ENCODE measurements around the gene CFAP141.
A peak's percentile ranks its signal among the peaks of the same experiment; 100 is the strongest.

CFAP141 gene

DNA sequence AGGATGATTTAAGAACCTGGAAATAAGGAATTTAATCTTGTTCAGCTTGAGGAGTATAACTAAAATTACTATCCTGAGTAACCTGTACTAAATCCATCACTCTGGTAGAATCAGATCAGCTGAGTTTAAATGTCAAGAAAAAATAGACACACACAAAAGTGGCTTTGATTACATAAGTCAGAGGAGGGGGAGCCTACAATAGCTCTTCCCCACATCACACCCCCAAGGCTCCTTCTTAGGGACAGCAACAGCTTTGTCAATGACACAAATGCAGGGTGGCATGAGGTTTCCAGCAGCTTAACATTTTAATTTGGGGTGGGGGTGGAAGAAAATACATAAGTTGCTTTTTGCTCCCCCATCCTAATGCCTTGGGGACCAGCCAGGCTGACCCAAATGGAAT, 38.7 kb downstream of the CFAP141 start:
- DNase-seq, result no peak

DNA sequence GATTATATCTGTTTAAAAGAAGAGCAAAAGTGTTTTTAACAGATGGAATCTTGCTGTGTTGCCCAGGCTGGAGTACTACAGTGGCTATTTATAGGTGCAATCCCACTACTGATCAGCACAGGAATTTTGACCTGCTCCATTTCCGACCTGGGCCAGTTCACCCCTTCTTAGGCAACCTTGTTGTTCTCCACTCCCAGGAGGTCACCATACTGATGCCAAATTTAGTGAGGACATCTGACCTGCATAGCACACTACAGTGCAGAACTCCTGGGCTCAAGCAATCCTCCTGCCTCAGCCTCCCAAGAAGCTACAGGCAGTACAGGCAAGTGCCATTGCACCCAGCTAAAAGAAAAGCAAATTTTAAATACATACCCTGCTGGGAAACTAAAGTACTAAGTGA, 39.9 kb downstream of the CFAP141 start:
- no peak for DNase-seq

DNA sequence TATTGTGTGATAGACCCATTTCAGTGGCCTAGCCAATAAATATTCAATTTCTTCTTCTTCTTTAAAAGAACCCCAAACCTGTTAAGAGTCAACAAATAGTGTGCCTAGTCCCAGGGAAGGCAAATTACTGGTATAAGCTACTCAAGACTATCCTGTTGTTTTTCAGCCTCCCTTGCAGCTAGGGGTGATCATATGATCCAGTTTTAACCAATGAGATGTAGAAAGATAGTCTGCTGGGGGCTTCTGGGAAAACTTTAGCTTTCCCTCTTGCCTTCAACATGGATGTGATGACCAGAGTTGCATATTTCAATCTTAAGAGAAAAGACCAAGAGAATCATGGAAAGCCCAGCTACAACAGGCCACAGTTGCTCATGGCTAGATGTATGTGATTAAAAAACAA, 46.6 kb downstream of the CFAP141 start:
- no peak for DNase-seq

GRCh38 chr1:154158307-154159125, 47.6 kb downstream of the CFAP141 start:
- no peak for DNase-seq

- DNase-seq, result peak; percentile 58
These were observed 48.4 kb downstream of the CFAP141 start for GRCh38 chr1:154157520-154158306.

DNA sequence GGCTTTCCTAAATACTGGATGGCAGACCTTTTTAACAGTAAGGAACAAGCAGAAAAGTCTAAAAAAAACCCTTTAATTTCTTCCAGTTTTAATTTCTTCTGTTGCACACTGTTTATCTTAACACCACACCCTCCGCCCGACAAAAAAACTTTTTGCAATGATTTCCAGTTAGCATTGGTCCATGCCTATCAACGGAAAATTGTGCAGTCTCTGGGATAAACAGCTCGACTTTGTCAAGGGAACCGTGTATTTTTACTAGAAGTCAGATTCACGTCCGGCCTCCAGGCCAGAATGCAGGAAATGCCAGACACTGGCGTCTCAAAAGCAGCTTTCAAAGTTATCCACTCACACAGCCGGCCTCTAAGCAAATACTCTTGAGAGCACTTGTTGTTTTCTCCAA, 50.9 kb downstream of the CFAP141 start:
- no peak for DNase-seq

- DNase-seq, result no peak
These were observed 51.5 kb downstream of the CFAP141 start, which contains the start of gene NUP210L for GRCh38 chr1:154154534-154155191. Gene NUP210L (minus strand): TSS chr1:154155073.

DNA sequence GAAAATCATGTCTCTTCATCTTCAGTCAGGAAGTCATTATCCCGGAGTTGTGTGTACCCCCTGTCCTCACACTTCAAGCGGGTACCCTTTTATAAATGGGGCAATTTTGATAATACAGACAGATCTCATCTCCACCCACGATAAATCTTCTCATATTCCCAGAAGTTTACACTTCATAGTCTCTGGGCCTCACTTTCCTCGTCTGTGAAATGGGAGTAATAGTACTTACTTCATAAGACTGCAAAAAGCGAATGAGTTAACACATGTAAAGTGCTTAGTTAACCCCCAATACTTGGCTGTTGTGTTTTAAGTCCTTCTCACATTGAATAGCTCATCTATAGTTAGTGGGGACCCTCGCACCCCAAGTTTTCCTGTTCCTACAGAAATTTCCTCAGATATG, 52.1 kb downstream of the CFAP141 start:
- no peak for DNase-seq

GRCh38 chr1:154151311-154151710, 54.8 kb downstream of the CFAP141 start:
- DNase-seq, result no peak

Data from activated CD4-positive, alpha-beta T cell treated with anti-CD3 and anti-CD28 coated beads, Interleukin-2, amount 50 U/mL, for 1 hour (primary cell).